SH-SY5Y (cell line): Measurements from ENCODE around the gene EDC4.

Experiments used
- GATA2 ChIP-seq: IDR thresholded peaks from 2 replicates; pipeline ENCODE4 v1.6.1; 2011; ENCODE audit warnings: mild to moderate bottlenecking, low read depth, low read length
- GATA3 ChIP-seq: IDR thresholded peaks from 2 replicates; pipeline ENCODE4 v1.6.1; 2011; ENCODE audit warnings: low read depth, mild to moderate bottlenecking, low read length, moderate library complexity

EDC4 gene

DNA sequence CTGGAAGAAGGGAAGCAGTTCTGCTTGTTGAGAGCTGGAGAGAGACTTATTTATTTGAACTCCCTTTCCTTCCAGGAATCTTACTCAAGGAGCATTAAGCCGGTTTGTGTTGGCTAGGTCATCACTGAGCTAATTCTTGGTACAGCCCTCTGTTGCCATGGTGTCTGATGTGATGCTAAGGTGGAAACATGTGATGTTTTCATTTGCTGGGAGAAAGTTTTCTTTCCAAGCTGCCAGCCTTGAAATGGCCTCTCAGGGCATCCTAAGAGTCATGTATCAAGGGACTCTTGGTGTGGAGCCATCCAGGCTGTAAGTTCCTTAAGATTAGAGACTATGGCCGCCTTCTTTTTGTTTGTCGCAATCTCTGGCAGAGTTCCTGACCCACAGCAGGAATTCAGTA is 24.4 kb downstream of the EDC4 start:
- TF ChIP-seq GATA3 (no peak), GATA2 (no peak)

DNA sequence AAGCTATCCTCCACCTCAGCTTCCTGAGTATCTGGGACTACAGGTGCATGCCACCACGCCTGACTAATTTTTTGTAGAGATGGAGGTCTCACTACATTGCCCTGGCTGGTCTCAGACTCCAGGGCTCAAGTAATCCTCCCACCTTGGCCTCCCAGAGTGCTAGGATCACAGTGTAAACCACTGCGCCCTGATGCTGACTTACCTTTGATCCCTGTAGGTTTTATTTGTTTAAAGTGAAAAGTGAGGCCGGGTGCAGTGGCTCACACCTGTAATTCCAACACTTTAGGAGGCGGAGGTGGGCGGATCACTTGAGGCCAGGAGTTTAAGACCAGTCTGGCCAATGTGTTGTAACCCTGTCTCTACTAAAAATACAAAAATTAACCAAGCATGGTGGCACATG is 28.9 kb downstream of the EDC4 start:
- TF ChIP-seq GATA3 (no peak), GATA2 (no peak)

DNA sequence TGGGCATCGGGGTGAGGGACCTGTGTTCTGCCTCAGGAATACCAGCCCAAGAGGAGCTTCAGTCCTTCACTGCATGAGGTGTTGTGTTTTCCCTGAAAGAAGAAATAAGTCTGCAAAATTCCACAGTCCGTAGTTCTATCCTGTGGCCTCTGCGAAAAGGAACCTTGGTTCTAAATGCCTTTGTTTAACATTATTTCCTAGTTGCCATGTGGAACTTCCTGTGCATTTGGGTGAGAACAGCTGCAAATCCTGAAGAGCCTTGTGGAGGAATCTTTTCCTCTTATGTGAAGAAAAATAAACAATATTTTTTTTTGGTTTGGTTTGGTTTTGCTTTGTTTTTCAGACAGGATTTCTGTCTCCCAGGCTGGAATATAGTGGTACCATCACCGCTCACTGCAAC is 30.0 kb downstream of the EDC4 start:
- TF ChIP-seq GATA3 (no peak), GATA2 (no peak)

DNA sequence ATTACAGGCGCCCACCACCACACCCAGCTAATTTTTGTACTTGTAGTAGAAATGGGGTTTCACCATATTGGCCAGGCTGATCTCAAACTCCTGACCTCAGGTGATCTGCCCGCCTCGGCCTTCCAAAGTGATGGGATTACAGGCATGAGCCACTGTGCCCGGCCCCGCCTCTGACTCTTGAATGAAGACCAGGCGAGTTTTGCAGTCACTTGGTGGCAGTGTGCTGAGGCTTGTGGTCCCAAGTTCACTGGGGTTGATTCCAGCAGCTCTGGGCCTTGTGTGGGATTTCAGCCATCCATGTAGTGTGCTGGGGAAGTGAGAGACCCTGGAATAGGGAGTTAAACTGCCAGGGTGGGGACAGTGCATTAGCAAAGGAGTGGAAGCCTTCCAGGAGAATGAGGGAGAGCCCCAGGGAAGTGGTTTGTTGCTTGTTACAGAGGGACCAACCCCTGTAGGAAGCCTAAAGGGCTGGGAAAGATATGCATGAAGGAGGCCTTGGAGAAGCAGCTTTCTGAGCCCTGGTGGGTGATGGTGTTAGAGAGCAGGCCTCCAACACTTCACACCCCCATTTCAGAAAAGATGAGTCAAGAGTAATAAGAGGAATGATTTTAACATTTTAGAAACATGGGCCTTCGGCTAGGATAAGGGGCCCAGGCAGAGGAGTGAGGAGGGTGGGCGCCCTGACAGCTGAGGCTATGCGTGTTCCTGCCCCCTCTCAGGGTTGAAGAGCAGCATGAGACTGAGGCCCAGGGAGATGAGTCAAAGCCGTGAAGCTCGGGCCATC is 34.7 kb downstream of the EDC4 start:
- TF ChIP-seq GATA2 (no peak), GATA3 (no peak)

DNA sequence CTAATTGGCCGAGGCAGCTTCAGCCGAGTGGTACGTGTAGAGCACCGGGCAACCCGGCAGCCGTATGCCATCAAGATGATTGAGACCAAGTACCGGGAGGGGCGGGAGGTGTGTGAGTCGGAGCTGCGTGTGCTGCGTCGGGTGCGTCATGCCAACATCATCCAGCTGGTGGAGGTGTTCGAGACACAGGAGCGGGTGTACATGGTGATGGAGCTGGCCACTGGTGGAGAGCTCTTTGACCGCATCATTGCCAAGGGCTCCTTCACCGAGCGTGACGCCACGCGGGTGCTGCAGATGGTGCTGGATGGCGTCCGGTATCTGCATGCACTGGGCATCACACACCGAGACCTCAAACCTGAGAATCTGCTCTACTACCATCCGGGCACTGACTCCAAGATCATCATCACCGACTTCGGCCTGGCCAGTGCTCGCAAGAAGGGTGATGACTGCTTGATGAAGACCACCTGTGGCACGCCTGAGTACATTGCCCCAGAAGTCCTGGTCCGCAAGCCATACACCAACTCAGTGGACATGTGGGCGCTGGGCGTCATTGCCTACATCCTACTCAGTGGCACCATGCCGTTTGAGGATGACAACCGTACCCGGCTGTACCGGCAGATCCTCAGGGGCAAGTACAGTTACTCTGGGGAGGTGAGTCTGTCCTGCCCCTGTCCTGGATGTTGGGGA is 36.3 kb downstream of the EDC4 start:
- TF ChIP-seq GATA2 (no peak), GATA3 (no peak)

DNA sequence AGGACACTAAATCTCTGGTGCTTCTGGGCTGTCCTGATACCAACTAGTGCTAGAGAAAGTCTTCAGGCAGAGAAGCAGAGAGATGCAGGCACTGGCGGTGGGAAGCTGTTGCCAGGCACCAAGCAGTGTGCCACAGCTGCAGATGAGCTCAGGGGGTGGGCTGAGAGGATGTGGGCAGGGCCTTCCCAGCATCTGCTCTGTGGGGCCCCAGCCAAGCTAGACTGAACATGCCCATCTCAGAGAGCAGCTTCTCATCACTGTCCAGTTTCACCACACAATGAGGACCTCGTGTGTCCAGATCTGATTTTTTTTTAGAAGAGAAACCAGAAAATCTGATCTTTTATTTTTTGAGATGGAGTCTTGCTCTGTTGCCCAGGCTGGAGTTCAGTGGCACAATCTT is 37.3 kb downstream of the EDC4 start:
- TF ChIP-seq GATA2 (no peak), GATA3 (no peak)

DNA sequence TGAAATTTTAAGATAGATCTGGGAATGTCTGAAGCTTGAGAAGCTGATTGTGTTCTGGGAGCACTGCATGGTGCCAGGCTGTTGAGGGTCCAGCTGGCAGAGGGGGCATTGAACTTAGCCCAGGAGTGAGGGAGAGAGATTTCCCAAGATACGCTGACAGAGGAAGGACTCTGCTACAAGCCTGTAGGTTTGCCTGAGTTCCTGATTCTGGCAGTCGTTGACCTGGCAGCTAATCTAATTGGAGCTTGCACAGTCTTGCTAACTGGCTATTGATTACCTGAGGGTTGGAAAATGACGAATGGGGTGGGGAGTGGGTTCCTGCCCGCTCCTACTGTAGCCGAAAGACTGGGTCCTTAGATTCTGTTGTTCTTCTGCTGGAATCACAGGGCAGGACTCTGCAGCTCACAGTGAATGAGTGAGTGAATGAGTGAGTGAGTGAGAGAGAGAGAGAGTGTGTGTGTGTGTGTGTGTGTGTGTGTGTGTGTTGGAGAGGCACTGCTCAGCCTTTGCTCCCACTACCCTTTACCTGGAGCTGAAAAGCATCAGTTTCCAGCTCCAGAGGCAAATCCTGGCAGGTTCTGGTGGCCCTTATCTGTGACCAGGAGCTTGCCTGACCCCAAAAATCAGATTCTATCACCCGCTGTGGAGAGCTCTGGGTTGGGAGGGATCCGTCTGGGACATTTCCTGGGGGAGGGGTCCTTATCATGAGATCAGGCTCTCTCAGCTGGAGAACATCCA is 42.1 kb downstream of the EDC4 start:
- TF ChIP-seq GATA3: no peak
- TF ChIP-seq GATA2: peak; percentile 97

DNA sequence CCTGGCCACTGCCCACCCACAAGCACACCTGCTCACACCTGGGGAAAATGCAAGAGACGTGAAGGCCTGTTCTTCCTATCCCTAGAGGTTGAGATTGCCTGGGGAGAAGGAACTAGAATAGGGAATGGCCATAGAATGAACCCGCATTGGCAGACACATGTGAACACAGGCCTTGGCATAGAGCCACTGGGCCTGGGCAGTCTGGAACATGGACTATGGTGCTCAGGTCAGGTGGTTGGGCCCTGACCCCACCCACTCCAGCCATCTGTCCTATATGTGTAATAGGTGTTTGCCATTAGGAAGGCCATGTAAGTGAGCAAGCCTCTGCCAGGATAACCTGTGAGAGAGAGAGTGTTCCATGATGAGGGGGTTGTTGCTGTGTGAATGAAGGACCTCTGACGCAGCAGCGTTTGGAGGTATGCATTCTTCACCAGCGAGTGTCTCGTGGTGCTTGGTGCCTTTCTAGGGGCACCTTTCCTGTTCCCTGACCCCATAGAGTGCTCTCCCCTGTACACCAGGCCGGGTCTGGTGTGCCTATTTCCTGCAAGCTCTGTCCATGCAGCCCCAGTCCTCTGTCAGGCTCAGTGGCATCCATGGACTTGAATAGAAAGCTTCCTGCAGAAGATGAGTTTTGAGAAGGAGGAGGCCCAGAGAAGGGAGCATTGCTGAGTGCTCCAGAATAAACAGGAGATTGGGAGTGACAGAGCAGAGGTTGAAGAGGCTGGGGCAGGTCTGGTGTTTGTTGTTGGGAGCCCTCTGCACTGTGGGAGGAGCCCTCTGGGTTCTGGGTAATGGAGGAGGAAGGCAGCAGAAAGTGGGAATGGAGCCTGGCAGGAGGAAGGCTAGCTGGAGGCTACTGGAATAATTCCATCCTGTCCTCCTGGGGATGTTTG is 43.2 kb downstream of the EDC4 start:
- TF ChIP-seq GATA2: no peak
- TF ChIP-seq GATA3: no peak

DNA sequence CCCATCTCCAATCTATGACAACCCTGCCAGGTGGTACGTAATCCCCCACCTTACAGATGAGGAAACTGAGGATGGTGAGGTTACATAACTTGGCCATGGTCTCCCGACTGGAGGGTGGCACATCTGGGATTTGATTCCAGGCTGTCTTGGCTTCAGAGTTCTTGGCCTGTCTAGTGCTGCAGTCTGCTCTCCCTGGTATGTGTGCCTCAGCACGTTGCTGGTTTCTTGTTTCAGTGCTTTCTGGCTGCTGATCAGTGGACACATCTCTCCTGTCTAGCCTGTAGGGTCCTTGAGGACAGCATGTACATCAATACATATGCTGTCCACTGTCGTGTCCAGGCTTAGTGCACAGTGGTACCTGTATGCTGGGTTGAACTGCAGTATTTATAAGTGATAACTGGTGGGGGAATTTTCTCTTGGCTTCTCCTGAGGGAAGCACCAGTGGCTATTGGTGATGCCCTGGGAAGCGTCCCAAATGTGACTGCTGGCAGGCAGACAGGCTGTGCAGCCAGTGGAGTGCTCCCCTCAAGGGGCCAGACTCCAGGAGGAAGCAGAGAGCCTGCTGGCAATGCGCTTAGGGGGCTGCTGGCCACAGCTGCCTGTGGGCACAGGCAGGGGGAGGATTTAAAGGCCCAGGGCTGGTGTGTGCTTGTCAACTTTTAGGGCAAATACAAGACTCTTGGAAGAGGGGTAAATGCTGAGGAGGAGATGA is 44.4 kb downstream of the EDC4 start:
- TF ChIP-seq GATA3: no peak
- TF ChIP-seq GATA2: no peak

DNA sequence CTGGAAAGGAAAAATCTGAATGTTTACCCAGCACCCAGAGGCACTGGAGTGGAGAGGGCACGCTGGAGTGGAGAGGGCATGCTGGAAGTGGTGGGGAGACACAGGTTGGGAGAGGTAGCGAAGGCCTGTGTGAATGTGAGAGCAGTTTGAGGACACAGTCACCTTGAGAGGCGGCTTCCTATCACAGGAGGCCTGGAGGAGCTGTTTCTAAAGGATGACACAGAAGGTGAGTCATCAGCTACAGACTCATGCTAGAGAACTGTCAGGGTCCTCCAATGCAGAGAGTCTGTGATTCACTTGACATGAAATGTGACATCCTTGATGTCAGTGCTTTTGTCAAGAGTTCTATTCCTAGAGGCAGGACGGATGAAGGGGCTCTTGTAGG is 45.0 kb downstream of the EDC4 start:
- TF ChIP-seq GATA2 (no peak), GATA3 (no peak)

DNA sequence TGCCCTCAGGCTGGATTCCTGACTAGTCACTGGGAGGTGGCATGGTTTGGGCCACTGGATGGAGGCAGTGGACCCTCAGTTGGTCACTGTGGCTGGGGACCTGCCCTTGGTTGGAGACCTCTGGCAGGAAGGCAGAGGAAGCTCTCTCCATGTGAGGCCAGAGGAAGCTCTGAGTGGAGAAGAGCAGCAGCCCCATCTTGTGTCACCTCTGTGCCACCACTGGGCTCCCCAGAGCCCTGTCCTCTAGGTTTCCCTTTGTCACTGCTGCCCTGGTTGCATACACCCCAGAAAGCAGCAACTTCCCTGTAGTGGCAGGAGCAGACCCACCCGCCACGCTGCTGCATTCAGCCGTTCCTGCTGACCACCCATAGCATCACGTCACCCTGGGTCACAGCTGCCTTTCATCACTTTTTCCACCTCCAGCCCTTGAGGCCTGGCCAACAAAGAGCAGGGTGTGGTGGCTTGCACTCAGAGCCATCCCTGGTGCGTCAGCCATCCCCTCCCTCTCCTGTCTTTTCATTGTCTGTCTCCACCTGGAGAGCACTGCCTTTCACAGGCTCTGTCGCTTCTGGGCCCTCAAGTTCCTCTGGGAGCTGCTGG is 46.9 kb downstream of the EDC4 start:
- TF ChIP-seq GATA3 (no peak), GATA2 (no peak)

DNA sequence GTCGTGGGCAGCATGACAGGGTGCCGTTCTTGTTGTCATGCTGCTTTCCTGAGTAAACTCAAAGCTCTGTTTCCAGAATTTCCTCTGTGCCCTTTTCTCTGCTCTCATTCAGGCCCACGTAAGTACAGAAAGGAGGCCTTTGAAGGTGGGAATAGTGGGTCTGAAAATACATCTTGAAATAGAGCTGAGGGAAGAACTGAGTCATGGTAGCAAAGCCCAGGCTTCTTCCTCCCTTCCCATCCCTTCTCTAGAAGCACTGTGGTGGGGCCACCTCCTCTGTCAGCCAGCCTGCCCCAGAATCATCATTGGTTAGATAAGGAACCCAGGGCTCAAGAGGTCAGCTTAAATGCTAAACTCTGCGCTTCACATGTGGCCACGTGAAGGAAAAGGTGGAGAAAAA is 49.4 kb downstream of the EDC4 start:
- no peak for TF ChIP-seq GATA3
- no peak for TF ChIP-seq GATA2

DNA sequence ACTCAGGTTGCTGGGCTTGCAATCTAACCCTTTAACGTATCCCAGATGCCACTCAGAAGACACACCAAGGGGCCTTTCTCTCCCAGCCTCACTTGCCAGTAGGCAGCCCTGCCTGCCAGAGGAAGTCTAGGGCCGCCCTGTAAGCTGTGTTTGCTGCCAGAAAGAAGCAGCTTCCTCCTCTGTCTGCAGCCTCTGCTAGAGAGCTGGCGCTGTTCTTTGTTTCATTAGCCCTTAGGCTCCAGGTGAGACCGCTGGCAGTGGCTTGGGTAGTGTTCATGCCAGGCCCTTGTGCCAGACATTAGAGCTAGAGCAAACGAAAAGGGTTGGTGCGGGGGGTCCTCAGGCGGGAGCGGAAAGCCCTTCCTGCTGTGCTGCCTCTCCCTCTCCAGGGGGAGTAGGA is 49.9 kb downstream of the EDC4 start:
- no peak for TF ChIP-seq GATA3
- TF ChIP-seq GATA2: no peak
